Measurements from ENCODE around the gene TMEM271.

The TMEM271 gene

DNA sequence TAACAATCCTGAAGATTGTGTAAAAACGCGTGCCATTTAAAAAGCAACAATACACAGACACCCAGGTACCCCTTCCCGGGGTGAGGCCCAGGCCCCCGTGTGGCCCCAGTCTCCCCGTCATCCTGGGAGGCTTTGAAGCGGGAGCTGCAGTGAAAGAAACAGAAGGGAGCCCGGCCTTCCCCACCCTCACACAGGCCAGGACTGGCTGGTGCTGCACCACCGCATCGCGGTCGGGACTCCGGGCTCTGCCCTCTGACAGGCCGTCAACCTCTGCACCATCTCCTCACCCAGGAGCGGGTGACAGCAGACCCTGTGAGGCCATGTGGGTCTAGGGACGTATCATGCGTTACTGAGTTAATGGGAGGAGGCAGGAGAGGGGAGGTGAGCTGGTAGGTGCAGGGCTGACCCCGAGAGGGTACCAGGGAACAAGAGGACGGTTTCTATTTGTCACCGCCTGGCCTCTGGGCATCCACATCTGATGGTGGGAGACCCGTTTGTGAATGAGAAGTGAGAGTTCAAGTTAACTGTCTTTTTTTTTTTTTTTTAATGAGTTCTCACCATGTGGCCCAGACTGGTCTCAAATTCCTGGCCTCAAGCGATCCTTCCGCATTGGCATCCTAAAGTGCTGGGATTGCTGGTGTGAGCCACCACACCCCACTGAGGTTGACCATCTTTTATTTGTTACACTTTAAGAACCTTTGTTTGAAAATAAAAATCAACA, 49.7 kb downstream of the TMEM271 start:
- Histone ChIP-seq H3K4me3 (ENCODE audit: severe bottlenecking) (no peak overlapping the region), H3K36me3 (ENCODE audit: low read depth) (peaks cover 44% of the 10 kb centered on the region), H3K27ac (ENCODE audit: poor library complexity, severe bottlenecking) (no peak overlapping the region), H3K27me3 (ENCODE audit: insufficient read depth, poor library complexity, severe bottlenecking) (no peaks in the 10 kb centered on the region), H3K9me3 (ENCODE audit: severe bottlenecking) (no peaks in the 10 kb centered on the region), H3K4me1 (ENCODE audit: insufficient read depth, poor library complexity, severe bottlenecking) (no peaks in the 10 kb centered on the region)
- ATAC-seq (ENCODE audit: low read depth) (no peak), DNase-seq (ENCODE audit: low spot score) (no peak)
- TF ChIP-seq CTCF (IDR thresholded peaks at IDR 0.05; ENCODE audit: poor library complexity, severe bottlenecking), result no peak

- peaks cover 51% of the 10 kb centered on the region for H3K36me3 ChIP-seq (ENCODE audit: low read depth)
- no peak for TF ChIP-seq CTCF (IDR thresholded peaks at IDR 0.05; ENCODE audit: poor library complexity, severe bottlenecking)
- no peaks in the 10 kb centered on the region for H3K4me1 ChIP-seq (ENCODE audit: insufficient read depth, poor library complexity, severe bottlenecking)
- H3K27ac ChIP-seq (ENCODE audit: poor library complexity, severe bottlenecking), result no peak overlapping the region
- no peaks in the 10 kb centered on the region for H3K27me3 ChIP-seq (ENCODE audit: insufficient read depth, poor library complexity, severe bottlenecking)
- ATAC-seq (ENCODE audit: low read depth), result no peak
- H3K9me3 ChIP-seq (ENCODE audit: severe bottlenecking), result no peaks in the 10 kb centered on the region
- no peak overlapping the region for H3K4me3 ChIP-seq (ENCODE audit: severe bottlenecking)
- no peak for DNase-seq (ENCODE audit: low spot score)
These were observed 50.4 kb downstream of the TMEM271 start for GRCh38 chr4:525660-526059.

GRCh38 chr4:524196-524595, 51.9 kb downstream of the TMEM271 start:
- no peaks in the 10 kb centered on the region for H3K4me1 ChIP-seq (ENCODE audit: insufficient read depth, poor library complexity, severe bottlenecking)
- peaks cover 46% of the 10 kb centered on the region for H3K36me3 ChIP-seq (ENCODE audit: low read depth)
- no peaks in the 10 kb centered on the region for H3K27me3 ChIP-seq (ENCODE audit: insufficient read depth, poor library complexity, severe bottlenecking)
- DNase-seq (ENCODE audit: low spot score), result no peak
- no peak overlapping the region for H3K4me3 ChIP-seq (ENCODE audit: severe bottlenecking)
- no peak for ATAC-seq (ENCODE audit: low read depth)
- H3K9me3 ChIP-seq (ENCODE audit: severe bottlenecking), result no peaks in the 10 kb centered on the region
- no peak for TF ChIP-seq CTCF (IDR thresholded peaks at IDR 0.05; ENCODE audit: poor library complexity, severe bottlenecking)
- H3K27ac ChIP-seq (ENCODE audit: poor library complexity, severe bottlenecking), result no peak overlapping the region

Data from RWPE2 (cell line).